AG10803 (cell line): ENCODE results near the gene GNB5.
"Not testable (repeated sequence)": the region's sequence is repeated elsewhere in the genome, so short reads cannot be mapped to it uniquely, and the experiment has no call there.

Experiments
- DNase-seq: peaks from one replicate; pipeline ENCODE4 v3.0.0; 2010; ENCODE audit warnings: low read depth
- H3K4me3 ChIP-seq: 2 replicates; pipeline ENCODE4 v1.5.1; 2011; ENCODE audit warnings: mild to moderate bottlenecking, low read length, control low read depth
- TF ChIP-seq, protein P1 (sequence below): conservative IDR thresholded peaks from 2 replicates; pipeline ENCODE4 v1.5.1; 2011; ENCODE audit warnings: mild to moderate bottlenecking, low read length, control low read depth, inconsistent platforms

Gene GNB5

DNA sequence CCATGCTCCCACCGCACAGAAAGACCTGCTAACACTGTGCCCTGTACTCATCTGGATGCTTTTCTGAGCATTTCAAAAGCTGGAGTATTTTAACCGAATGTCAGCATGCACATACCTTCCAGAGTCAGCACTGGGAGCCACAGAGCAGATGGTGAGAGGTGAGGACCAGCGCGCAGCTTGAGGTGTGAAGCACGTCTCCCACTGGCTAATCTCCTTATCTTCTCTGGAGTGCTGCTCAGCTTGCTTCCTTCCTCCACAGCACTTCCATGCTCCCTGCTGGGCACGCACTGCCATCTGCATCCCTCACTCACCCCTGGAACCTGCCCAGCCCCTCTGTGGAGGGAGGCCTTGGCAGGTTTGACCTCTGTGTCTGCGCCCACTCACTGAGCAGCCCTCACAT is at the start of gene GNB5:
Gene GNB5, minus strand, starts transcription at position 186 of the 400 bp plus-strand sequence. CDS start 6,716 bp downstream, outside the sequence.
- DNase-seq, result no peak
- TF ChIP-seq, protein P1, sequence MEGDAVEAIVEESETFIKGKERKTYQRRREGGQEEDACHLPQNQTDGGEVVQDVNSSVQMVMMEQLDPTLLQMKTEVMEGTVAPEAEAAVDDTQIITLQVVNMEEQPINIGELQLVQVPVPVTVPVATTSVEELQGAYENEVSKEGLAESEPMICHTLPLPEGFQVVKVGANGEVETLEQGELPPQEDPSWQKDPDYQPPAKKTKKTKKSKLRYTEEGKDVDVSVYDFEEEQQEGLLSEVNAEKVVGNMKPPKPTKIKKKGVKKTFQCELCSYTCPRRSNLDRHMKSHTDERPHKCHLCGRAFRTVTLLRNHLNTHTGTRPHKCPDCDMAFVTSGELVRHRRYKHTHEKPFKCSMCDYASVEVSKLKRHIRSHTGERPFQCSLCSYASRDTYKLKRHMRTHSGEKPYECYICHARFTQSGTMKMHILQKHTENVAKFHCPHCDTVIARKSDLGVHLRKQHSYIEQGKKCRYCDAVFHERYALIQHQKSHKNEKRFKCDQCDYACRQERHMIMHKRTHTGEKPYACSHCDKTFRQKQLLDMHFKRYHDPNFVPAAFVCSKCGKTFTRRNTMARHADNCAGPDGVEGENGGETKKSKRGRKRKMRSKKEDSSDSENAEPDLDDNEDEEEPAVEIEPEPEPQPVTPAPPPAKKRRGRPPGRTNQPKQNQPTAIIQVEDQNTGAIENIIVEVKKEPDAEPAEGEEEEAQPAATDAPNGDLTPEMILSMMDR, result no peak

DNA sequence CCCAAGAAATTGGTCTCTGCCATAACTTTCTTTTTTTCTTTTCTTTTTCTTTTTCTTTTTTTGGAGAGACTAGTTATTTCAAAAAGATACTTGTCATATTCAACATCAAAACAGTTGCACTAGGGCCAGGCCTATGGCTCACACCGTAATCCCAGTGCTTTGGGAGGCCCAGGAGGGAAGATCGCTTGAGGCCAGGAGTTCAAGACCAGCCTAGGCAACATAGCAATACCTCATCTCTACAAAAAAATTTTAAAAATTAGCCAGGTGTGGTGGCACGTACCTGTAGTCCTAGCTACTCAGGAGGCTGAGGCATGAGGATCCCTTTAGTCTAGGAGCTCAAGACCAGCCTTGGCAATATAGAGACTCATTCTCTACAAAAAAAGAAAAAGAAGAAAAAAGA is 49.0 kb upstream of the GNB5 start:
- TF ChIP-seq, protein P1, result no peak
- DNase-seq, result no peak
- H3K4me3 ChIP-seq, result no peak overlapping the region

More for the DNA sequence above, at the start of gene GNB5:
- no peak within 1 kb of the TSS for H3K4me3 ChIP-seq

DNA sequence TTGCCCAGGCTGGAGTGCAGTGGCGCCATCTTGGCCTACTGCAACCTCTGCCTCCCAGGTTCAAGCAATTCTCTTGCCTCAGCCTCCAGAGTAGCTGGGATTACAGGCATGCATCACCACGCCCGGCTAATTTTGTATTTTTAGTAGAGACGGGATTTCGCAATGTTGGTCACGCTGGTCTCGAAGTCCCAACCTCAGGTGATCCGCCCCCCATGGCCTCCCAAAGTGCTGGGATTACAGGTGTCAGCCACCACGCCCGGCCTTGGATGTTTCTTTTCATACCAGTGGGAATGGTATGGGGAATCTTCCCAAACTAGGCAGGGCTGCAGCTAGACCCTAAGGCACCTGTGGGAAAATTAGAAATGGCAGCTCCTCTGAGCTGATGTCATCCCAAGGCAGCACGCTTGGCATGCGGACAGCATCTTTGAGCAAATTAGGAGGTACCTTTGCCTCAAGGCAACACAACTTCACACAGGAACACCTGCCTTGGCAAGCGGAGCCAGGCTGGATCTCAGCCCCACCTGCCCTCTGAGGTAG is 47.9 kb upstream of the GNB5 start:
- not testable (repeated sequence) for DNase-seq

DNA sequence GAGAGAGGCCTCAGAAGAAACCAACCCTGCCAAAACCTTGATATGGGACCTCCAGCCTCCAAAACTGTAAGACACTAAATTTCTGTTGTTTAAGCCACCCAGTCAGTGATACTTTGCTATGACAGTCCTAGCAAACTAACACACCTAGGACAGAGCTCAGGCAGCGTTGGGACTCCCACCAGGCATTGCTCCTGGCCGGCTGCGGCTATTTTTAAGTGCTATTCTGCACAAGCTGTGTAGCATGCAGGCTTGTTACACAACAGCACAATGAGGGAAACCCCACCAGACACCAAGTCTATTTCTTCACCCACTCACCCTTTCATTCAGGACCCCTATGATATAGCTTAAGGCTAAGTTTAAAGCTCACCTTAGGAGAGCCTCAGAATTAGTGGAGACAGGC is 47.0 kb upstream of the GNB5 start:
- H3K4me3 ChIP-seq, result no peak overlapping the region
- no peak for DNase-seq
- TF ChIP-seq, protein P1, result no peak

More for the DNA sequence above, 47.9 kb upstream of the GNB5 start:
- not testable (repeated sequence) for H3K4me3 ChIP-seq

DNA sequence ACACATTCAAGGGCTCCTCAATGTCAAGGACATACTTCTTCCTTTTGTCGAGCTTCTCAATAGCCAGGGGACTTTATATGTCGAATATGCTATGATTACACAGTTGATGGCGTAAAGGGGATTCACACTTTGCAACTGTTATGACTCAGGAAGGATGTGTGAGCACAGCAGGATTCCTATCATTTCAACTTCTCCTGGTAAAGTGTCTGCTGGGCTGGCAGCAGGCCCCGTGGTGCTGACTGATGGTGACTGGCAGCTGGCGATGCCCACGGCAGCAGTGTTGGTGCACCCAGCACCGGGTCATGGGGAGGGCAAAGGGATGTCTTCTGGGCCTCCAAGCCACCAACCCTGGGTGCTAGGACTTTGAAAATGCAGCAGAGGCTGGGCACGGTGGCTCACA is 44.8 kb upstream of the GNB5 start:
- TF ChIP-seq, protein P1, result no peak
- H3K4me3 ChIP-seq, result no peak overlapping the region
- no peak for DNase-seq

DNA sequence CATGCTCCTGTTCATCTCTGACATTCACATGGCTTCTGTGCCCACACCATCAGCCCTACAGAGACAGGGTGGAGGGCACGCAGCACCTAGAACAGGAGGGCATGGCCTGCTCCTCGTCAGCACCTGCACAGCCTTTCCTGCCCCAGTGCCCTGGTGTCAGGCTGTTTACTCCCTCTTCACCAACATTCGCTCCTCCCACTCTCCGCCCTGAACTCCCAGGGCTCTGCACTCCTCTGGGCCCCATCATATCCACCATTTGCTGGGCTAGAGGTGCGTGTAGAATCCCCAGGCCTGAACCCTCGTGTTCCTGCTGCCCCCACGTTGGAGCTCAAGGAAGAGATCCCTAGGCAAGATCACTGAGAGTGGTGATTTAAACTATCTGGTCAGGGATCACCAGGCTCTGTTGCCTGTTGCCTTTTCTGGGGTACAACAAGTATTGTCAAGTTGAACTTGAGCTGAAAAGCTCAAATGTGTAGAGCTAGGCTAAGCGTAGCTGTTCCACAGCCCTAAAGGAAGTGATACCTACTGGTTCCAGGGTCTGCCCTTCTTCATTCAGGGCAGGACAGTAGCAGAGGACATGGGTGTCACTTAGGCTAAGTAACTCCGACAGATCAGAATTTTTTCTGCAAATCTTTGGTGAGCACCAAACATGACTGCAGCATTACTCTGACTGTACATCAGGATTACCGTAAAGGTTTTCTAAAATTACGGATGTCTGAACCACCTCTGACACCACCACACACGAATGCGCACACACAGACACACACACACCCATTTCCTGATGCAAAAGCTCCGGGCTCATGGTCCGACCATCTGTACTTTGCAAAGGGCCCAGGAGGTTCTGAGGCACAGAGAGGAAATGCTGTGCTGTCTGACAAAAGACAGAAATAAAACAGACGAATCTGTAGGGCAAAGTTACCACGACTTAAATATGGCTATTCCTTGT is 43.7 kb upstream of the GNB5 start:
- no peak for DNase-seq
- TF ChIP-seq, protein P1, result no peak
- H3K4me3 ChIP-seq, result no peak overlapping the region

DNA sequence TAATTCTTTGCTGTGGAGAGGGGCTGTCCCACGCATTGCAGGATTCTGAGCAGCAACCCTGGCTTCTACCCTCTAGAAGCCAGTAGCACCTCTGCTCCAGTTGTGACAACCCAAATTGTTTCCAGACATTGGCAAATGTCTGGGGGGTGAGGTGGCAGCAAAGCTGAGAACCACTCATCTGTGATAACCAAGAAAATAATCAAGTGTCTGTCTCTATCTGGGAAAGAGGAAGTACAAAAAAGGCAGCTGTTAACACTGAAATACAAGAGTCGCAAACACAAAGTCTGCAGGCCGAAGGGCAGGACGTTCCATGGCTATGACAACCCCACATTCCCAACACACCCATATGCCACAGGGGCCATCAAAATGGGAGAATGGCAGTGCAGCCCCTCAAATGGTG is 42.2 kb upstream of the GNB5 start:
- no peak overlapping the region for H3K4me3 ChIP-seq
- TF ChIP-seq, protein P1, result no peak
- peak; percentile 43 for DNase-seq
